Measurements from ENCODE around the gene IFIT3. TPM values are rescaled to one million over a fixed set of nuclear protein-coding genes. Genes with fewer than 3 reads are reported as not detected.
A peak's percentile ranks its signal among the peaks of the same experiment; 100 is the strongest.
"Not testable (repeated sequence)": the region's sequence is repeated elsewhere in the genome, so short reads cannot be mapped to it uniquely, and the experiment has no call there.

The IFIT3 gene
- total and polyA plus RNA-seq, 2 donors from 2014 or later = 14.7 to 20.1 TPM

- Histone ChIP-seq H3K27me3 (ENCODE audit: control insufficient read depth, insufficient read depth, low read length) (no peaks in the 10 kb centered on the region), H3K9ac (ENCODE audit: low read length in 3 of 3) (peak overlapping the region in 1 of 3 donors; percentile 79), H3K27ac (ENCODE audit: low read depth in 2 of 2, low read length in 2 of 2) (peak overlapping the region; percentile 54 to 95), H3K4me3 (ENCODE audit: low read length in 3 of 3) (peak overlapping the region in 2 of 3 donors; percentile 65 to 89), H3K4me1 (ENCODE audit: control insufficient read depth in 2 of 3, insufficient read depth in 2 of 3, low read depth in 1 of 3, low read length in 3 of 3) (peaks cover 14 to 45% (median 40%) of the 10 kb centered on the region in 3 donors), H3K36me3 (ENCODE audit: control insufficient read depth in 2 of 3, insufficient read depth in 3 of 3, low read length in 3 of 3) (no peaks in the 10 kb centered on the region), H3K9me3 (ENCODE audit: control insufficient read depth in 2 of 3, insufficient read depth in 1 of 3, low read length in 3 of 3) (no peaks in the 10 kb centered on the region)
- TF ChIP-seq CTCF (IDR thresholded peaks at IDR 0.05; ENCODE audit: borderline replicate concordance, extremely low read depth, insufficient read depth) = no peak
- DNase-seq (no peak), FAIRE-seq (no peak)
- intact Hi-C loops (cut with DNase I) = no loop called here
Measured at GRCh38 chr10:89329151-89329550, 1.4 kb downstream of the IFIT3 start.

DNA sequence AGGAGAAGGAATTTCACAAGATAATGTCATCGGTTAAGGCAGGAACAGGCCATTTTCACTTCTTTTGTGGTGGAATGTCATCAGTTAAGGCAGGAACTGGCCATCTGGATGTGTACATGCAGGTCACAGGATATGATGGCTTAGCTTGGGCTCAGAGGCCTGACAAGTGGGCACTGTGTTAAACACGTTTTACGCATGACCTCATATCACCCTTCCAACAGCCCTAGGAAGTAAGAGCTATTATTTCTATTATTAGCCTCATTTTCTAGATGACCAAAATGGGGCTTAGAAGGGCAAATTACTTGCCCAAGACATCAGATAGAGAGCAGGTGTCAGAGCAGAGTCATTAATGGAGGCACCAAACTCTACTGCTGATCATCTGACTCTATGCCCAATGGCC lies 2.2 kb downstream of the IFIT3 start:
- peak overlapping the region in 1 of 3 donors; percentile 8 for H3K9ac ChIP-seq (ENCODE audit: low read length in 3 of 3)
- H3K27me3 ChIP-seq (ENCODE audit: control insufficient read depth, insufficient read depth, low read length); FAIRE-seq; intact Hi-C loops (cut with DNase I); H3K36me3 ChIP-seq (ENCODE audit: control insufficient read depth in 2 of 3, insufficient read depth in 3 of 3, low read length in 3 of 3); H3K9me3 ChIP-seq (ENCODE audit: control insufficient read depth in 2 of 3, insufficient read depth in 1 of 3, low read length in 3 of 3); DNase-seq: not testable (repeated sequence)
- H3K27ac ChIP-seq (ENCODE audit: low read depth in 2 of 2, low read length in 2 of 2) = peak overlapping the region; percentile 12 to 79
- H3K4me3 ChIP-seq (ENCODE audit: low read length in 3 of 3) = peak overlapping the region in 2 of 3 donors; percentile 12 to 16
- peaks cover 14 to 46% (median 43%) of the 10 kb centered on the region in 3 donors for H3K4me1 ChIP-seq (ENCODE audit: control insufficient read depth in 2 of 3, insufficient read depth in 2 of 3, low read depth in 1 of 3, low read length in 3 of 3)

GRCh38 chr10:89330537-89331212 lies 2.9 kb downstream of the IFIT3 start:
- peak overlapping the region; percentile 40 to 79 for H3K27ac ChIP-seq (ENCODE audit: low read depth in 2 of 2, low read length in 2 of 2)
- peaks cover 14 to 51% (median 46%) of the 10 kb centered on the region in 3 donors for H3K4me1 ChIP-seq (ENCODE audit: control insufficient read depth in 2 of 3, insufficient read depth in 2 of 3, low read depth in 1 of 3, low read length in 3 of 3)
- peak overlapping the region in 1 of 3 donors; percentile 16 for H3K4me3 ChIP-seq (ENCODE audit: low read length in 3 of 3)
- intact Hi-C loops (cut with DNase I) = no loop called here
- peak overlapping the region in 1 of 3 donors; percentile 8 for H3K9ac ChIP-seq (ENCODE audit: low read length in 3 of 3)
- no peaks in the 10 kb centered on the region for H3K9me3 ChIP-seq (ENCODE audit: control insufficient read depth in 2 of 3, insufficient read depth in 1 of 3, low read length in 3 of 3)
- H3K36me3 ChIP-seq (ENCODE audit: control insufficient read depth in 2 of 3, insufficient read depth in 3 of 3, low read length in 3 of 3) = no peaks in the 10 kb centered on the region
- H3K27me3 ChIP-seq (ENCODE audit: control insufficient read depth, insufficient read depth, low read length) = no peaks in the 10 kb centered on the region
- DNase-seq = no peak
- no peak for FAIRE-seq
- TF ChIP-seq CTCF (IDR thresholded peaks at IDR 0.05; ENCODE audit: borderline replicate concordance, extremely low read depth, insufficient read depth) = no peak

- Histone ChIP-seq H3K4me3 (ENCODE audit: low read length in 3 of 3) (peak overlapping the region in 2 of 3 donors; percentile 62 to 65), H3K4me1 (ENCODE audit: control insufficient read depth in 2 of 3, insufficient read depth in 2 of 3, low read depth in 1 of 3, low read length in 3 of 3) (peaks cover 14 to 52% (median 48%) of the 10 kb centered on the region in 3 donors), H3K27ac (ENCODE audit: low read depth in 2 of 2, low read length in 2 of 2) (peak overlapping the region; percentile 87 to 95), H3K9ac (ENCODE audit: low read length in 3 of 3) (peak overlapping the region in 2 of 3 donors; percentile 50 to 74)
- H3K9me3 ChIP-seq (ENCODE audit: control insufficient read depth in 2 of 3, insufficient read depth in 1 of 3, low read length in 3 of 3); DNase-seq; FAIRE-seq; intact Hi-C loops (cut with DNase I); H3K36me3 ChIP-seq (ENCODE audit: control insufficient read depth in 2 of 3, insufficient read depth in 3 of 3, low read length in 3 of 3); H3K27me3 ChIP-seq (ENCODE audit: control insufficient read depth, insufficient read depth, low read length): not testable (repeated sequence)
Measured at GRCh38 chr10:89331487-89332122, 3.8 kb downstream of the IFIT3 start.

All from kidney (tissue), 14 donors.